GDM1 (cell line): ENCODE measurements around the gene PNLDC1.
A peak's percentile ranks its signal among the peaks of the same experiment; 100 is the strongest.

Source experiments
- DNase-seq: peaks from one replicate; lab custom pipeline; 2025; lab: John Stamatoyannopoulos, UW

PNLDC1 gene

GRCh38 chr6:159800141-159800865 is at the start of gene PNLDC1:
PNLDC1 (plus strand) TSS chr6:159800276; CDS start chr6:159800308, 32 bp downstream.
- DNase-seq, result no peak

- no peak for DNase-seq
Observed at GRCh38 chr6:159751448-159751847, 48.6 kb upstream of the PNLDC1 start.

- DNase-seq, result no peak
Observed at GRCh38 chr6:159753081-159753872, 46.8 kb upstream of the PNLDC1 start.

GRCh38 chr6:159754401-159754800 is 45.7 kb upstream of the PNLDC1 start:
- no peak for DNase-seq

- DNase-seq, result no peak
Observed at GRCh38 chr6:159754959-159755914, 44.8 kb upstream of the PNLDC1 start.

- no peak for DNase-seq
Observed at GRCh38 chr6:159756508-159756907, 43.6 kb upstream of the PNLDC1 start.

GRCh38 chr6:159758031-159759001 is 41.8 kb upstream of the PNLDC1 start:
- DNase-seq, result no peak

GRCh38 chr6:159759645-159760044 is 40.4 kb upstream of the PNLDC1 start:
- DNase-seq, result no peak

- no peak for DNase-seq
Observed at GRCh38 chr6:159760602-159761057, 39.4 kb upstream of the PNLDC1 start.

- no peak for DNase-seq
Observed at GRCh38 chr6:159761129-159761872, 38.8 kb upstream of the PNLDC1 start.

- peak; percentile 91 for DNase-seq
Observed at GRCh38 chr6:159761873-159762680, 38.0 kb upstream of the PNLDC1 start, which contains the start of gene ACAT2. ACAT2 (plus strand) TSS chr6:159762045; CDS start chr6:159762088, 43 bp downstream.

- no peak for DNase-seq
Observed at GRCh38 chr6:159762681-159763293, 37.3 kb upstream of the PNLDC1 start.

GRCh38 chr6:159766906-159767305 is 33.2 kb upstream of the PNLDC1 start:
- no peak for DNase-seq

- no peak for DNase-seq
Observed at GRCh38 chr6:159769470-159769869, 30.6 kb upstream of the PNLDC1 start.

- DNase-seq, result no peak
Observed at GRCh38 chr6:159772196-159772595, 27.9 kb upstream of the PNLDC1 start.

- no peak for DNase-seq
Observed at GRCh38 chr6:159777240-159777904, 22.7 kb upstream of the PNLDC1 start.

- no peak for DNase-seq
Observed at GRCh38 chr6:159778131-159778530, 21.9 kb upstream of the PNLDC1 start.

GRCh38 chr6:159778542-159779103 is 21.5 kb upstream of the PNLDC1 start:
- no peak for DNase-seq
